GM19238 (cell line): ENCODE measurements around the gene DLL4.

Source experiments
- DNase-seq: peaks from one replicate; pipeline ENCODE4 v3.0.0; 2011; ENCODE audit warnings: low spot score; ENCODE audit not compliant: insufficient read length

The DLL4 gene

GRCh38 chr15:40906091-40906990, 22.8 kb upstream of the DLL4 start:
- peak; percentile 85 for DNase-seq

GRCh38 chr15:40906991-40907802, 21.9 kb upstream of the DLL4 start:
- no peak for DNase-seq

DNA sequence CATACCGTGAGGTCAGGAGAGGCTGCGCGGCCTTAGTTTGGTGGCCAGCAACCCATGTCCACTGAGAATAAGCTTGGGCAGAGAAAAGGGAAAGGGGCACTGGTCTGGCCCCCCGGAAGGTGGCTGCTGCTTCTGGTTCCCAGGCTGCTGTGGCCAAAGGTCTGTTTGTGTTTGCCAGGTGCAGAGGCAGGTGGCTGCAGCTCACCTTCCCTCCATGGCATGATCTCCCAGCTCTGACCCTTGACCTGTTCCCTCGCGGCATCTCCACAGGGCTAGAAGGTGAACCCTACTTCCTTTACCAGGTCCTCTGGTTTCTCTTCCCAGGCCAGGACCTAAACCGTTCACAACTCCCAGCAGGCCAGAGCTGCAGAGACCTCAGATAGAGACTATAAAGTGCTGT, 21.0 kb upstream of the DLL4 start:
- DNase-seq = no peak

DNA sequence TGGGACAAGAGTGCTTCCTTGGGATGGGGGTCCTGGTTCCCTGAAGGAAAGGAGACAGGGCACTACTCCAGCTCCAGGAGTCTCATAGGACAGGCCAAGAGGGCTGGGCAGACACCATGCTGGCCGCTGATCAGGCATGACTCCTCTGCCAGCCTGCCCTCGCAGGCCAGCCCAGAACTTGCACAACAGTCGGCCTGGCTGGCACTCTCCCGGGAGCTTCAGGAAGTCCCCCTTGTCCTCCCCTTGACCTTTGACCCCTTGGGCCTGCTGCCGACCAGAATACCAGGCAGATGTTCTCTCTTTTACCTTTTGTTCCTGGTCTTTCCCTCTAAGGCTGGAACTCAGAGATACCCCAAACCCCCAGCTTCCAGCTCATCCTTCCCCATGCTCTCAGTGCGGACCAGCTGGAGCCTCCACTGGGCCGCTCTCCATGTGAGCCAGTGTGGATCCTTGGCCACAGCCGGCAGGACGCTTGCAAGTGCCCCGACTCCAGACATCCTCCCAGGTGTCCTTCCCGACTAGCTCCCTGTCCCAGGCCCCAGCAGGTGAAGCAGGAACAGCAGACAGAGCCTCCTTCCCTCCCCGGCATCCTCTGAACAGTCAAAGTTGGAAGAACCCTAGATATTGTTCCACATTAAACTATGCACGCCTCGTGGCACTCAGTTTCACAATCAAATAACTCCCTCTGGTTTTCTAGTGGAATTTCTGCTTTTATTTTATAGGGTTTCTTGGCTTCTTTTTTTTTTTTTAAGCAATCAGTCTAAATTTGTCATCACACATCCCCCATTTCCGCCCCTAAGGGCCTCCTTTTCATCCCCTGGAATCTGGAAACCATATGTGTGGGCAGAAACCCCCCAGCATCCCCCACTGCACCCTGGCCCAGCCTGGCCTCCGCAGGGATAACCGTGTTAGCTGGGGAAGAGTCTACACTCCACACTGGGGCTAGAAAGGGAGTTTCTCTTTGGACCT, 19.2 kb upstream of the DLL4 start:
- DNase-seq = no peak

- no peak for DNase-seq
Measured at GRCh38 chr15:40911141-40911540, 18.0 kb upstream of the DLL4 start.

GRCh38 chr15:40911693-40912092, 17.4 kb upstream of the DLL4 start:
- DNase-seq = no peak

- no peak for DNase-seq
Measured at GRCh38 chr15:40912478-40912877, 16.7 kb upstream of the DLL4 start.

DNA sequence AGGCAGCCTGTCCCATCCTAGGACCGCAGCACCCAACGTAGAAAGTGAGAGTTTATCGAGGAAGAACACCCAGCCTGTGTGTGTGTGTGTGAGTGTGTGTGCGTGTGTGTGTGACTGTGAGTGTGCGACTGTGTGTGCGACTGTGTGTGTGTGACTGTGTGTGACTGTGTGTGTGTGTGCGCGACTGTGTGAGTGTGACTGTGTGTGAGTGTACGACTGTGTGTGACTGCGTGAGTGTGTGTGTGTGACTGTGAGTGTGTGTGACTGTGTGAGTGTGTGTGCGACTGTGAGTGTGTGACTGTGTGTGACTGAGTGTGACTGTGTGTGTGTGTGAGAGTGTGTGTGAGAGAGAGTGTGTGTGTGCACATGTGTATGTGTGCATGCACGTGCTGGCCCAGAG, 15.1 kb upstream of the DLL4 start:
- DNase-seq = no peak

DNA sequence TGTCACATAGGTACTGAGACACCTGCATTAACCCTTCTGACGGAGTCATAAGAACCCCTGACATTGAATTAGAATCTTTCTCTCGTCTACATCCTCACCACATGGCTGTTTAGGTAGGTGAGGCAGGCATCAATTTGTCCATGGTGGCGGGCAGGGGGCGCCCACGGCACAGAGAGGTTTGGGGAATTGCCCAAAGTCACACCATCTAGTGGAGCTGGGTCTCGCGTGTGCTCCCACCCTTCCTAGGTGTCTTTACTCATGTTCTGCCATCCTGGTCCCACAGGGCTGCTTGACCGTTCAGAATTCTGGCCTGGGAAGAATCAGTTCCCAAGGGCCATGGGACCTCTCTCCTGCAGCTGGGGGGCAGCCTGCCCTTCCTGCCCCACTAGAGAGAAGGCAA, 14.7 kb upstream of the DLL4 start:
- no peak for DNase-seq

DNA sequence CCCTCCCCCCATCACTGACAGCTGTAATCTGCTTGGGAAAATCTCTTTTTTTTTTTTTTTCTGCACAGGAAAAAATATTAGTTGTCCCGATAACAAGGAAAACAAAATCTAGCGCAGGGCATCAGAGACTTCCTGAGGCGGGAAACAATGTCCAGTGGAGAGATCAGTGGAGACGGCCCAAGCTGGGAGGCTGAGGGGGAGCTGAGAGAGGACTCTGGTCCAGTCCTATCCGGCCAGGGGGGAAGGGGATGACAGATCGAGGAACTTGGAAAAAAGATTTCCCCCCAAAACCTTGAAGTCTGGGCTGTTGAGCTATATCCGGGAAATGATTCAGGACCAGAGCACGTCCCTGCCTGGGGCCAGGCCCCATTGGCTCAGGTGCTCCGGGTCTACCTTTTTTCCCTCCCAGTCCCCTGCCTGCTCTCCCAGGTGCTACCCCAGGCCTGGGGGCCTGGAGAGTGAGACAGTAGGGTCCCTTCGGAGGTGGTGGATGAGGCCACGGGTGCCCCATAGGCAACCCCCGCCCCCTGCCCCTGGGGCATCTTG, 14.0 kb upstream of the DLL4 start:
- DNase-seq = no peak

GRCh38 chr15:40915679-40916078, 13.5 kb upstream of the DLL4 start:
- no peak for DNase-seq

GRCh38 chr15:40917585-40917984, 11.6 kb upstream of the DLL4 start:
- DNase-seq = no peak

DNA sequence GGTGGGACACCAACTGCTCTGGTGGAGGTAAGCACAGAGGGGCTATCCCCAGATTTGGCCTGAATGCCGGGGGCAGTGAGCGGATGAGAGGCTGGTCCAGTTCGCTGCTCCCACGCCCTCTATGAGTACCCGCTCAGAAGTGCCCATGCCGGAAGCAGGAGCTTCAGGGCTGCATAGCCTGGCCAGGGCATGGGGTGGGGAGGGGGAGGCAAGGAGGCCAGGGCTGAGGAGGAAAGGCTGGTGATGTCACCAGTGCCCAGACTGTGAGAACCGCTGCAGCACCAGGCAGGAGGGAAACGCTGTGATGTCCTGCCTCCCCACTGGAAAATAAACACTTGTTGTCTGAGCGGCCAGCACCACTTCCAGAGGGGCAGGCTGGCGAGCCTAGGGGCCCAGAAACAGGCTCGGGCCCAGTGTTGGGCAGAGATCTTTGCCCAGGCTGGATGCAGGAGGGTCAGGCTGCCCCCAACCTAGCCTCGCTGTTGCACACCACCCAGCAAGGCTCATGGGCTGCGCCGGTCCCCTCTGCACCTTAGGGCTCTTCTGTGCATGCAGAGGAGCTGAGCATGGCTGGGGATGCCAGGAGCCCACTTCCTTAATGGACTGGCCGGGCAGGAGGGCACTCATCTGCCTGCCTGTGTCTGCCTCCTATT, 10.9 kb upstream of the DLL4 start:
- DNase-seq = no peak

GRCh38 chr15:40918799-40919392, 10.2 kb upstream of the DLL4 start:
- no peak for DNase-seq

DNA sequence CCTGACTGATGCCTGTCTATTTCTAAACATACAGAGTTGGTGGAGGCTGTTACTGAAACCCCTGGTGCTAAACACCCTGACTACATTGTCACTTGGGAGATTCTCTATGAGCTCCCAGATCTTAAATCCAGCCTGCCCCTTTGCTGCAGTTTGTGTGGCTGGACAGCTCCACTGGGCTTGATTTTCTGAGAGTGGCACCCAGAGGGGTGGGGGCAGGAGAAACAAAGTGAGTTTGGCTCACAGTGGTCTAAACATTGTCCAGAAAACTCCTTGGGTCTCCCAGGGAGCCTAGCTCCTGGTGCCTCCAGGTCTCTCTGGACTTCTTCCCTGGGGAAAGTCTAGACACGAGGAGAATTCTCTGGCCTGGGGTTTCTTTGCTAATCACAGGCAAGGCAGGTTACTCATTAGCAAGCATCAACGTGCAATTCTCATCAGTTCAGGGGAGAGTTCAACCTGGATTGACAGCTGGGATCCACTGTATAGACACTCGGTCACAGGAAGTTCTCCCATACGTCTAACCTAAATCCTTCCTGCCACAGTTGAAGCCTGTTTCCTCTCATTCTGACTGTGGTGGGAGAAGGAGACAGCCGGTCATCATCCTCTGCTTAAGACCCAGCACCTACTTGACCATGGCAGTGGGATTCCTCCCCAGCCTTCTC, 7.1 kb upstream of the DLL4 start:
- DNase-seq = no peak

GRCh38 chr15:40922608-40923005, 6.5 kb upstream of the DLL4 start:
- DNase-seq = no peak

- DNase-seq = no peak
Measured at GRCh38 chr15:40923551-40923950, 5.6 kb upstream of the DLL4 start.

- DNase-seq = no peak
Measured at GRCh38 chr15:40925495-40925862, 3.7 kb upstream of the DLL4 start.

- DNase-seq = no peak
Measured at GRCh38 chr15:40925863-40926658, 3.1 kb upstream of the DLL4 start.
